WTC11 (cell line): ENCODE data around the gene QRICH2.
"Not testable (repeated sequence)": the region's sequence is repeated elsewhere in the genome, so short reads cannot be mapped to it uniquely, and the experiment has no call there.

Experiments used
- CTCF ChIP-seq: fragments of 200-600 bp; IDR thresholded peaks from 2 replicates; pipeline ENCODE4 v1.8.0; 2022; ENCODE audit warnings: antibody characterized with exemption
- MAX ChIP-seq: sonication (generic); formaldehyde crosslinking; IDR thresholded peaks from 2 replicates; pipeline ENCODE4 v1.8.0; 2022; ENCODE audit warnings: mild to moderate bottlenecking, missing genetic modification reagents
- MLX ChIP-seq: sonication (generic); formaldehyde crosslinking; IDR thresholded peaks from 2 replicates; pipeline ENCODE4 v1.8.1; 2023; ENCODE audit warnings: mild to moderate bottlenecking, missing genetic modification reagents, moderate library complexity
- NFE2L1 ChIP-seq: sonication (generic); formaldehyde crosslinking; IDR thresholded peaks from 2 replicates; pipeline ENCODE4 v1.8.1; 2023; ENCODE audit warnings: missing genetic modification reagents
- SMAD3 ChIP-seq: sonication (generic); formaldehyde crosslinking; IDR thresholded peaks from 2 replicates; pipeline ENCODE4 v1.8.0; 2022; ENCODE audit warnings: missing genetic modification reagents, mild to moderate bottlenecking, borderline replicate concordance
- SP1 ChIP-seq: sonication (generic); formaldehyde crosslinking; conservative IDR thresholded peaks from 2 replicates; pipeline ENCODE4 v1.8.1; 2022; ENCODE audit warnings: missing genetic modification reagents
- ZBTB43 ChIP-seq: sonication (generic); formaldehyde crosslinking; IDR thresholded peaks from 2 replicates; pipeline ENCODE4 v1.8.1; 2023; ENCODE audit warnings: mild to moderate bottlenecking, missing genetic modification reagents
- TF ChIP-seq, protein P1 (sequence below): sonication (generic); formaldehyde crosslinking; IDR thresholded peaks from 2 replicates; pipeline ENCODE4 v1.8.0; 2023; ENCODE audit warnings: missing genetic modification reagents, mild to moderate bottlenecking, borderline replicate concordance
- TF ChIP-seq, protein P2 (sequence below): sonication (generic); formaldehyde crosslinking; IDR thresholded peaks from 2 replicates; pipeline ENCODE4 v1.8.1; 2022; ENCODE audit warnings: mild to moderate bottlenecking, moderate library complexity, missing genetic modification reagents
- TF ChIP-seq, protein P3 (sequence below): sonication (generic); formaldehyde crosslinking; IDR thresholded peaks from 2 replicates; pipeline ENCODE4 v1.8.0; 2022; ENCODE audit warnings: mild to moderate bottlenecking, missing genetic modification reagents
- TF ChIP-seq, protein P4 (sequence below): fragments of 250-450 bp; sonication (Bioruptor Pico); IDR thresholded peaks from 2 replicates; pipeline ENCODE4 v1.9.0; 2021; ENCODE audit warnings: mild to moderate bottlenecking
- TF ChIP-seq, protein P5 (sequence below): sonication (generic); formaldehyde crosslinking; IDR thresholded peaks from 2 replicates; pipeline ENCODE4 v1.8.1; 2023; ENCODE audit warnings: mild to moderate bottlenecking, missing genetic modification reagents, moderate library complexity

GRCh38 chr17:76252967-76253766, 54.9 kb downstream of the QRICH2 start:
- TF ChIP-seq NFE2L1 (CRISPR knock-in tag); MLX (CRISPR knock-in tag); ZBTB43 (CRISPR knock-in tag); CTCF; SMAD3; SP1 (CRISPR knock-in tag); MAX (CRISPR knock-in tag): not testable (repeated sequence)
- TF ChIP-seq, protein P1, sequence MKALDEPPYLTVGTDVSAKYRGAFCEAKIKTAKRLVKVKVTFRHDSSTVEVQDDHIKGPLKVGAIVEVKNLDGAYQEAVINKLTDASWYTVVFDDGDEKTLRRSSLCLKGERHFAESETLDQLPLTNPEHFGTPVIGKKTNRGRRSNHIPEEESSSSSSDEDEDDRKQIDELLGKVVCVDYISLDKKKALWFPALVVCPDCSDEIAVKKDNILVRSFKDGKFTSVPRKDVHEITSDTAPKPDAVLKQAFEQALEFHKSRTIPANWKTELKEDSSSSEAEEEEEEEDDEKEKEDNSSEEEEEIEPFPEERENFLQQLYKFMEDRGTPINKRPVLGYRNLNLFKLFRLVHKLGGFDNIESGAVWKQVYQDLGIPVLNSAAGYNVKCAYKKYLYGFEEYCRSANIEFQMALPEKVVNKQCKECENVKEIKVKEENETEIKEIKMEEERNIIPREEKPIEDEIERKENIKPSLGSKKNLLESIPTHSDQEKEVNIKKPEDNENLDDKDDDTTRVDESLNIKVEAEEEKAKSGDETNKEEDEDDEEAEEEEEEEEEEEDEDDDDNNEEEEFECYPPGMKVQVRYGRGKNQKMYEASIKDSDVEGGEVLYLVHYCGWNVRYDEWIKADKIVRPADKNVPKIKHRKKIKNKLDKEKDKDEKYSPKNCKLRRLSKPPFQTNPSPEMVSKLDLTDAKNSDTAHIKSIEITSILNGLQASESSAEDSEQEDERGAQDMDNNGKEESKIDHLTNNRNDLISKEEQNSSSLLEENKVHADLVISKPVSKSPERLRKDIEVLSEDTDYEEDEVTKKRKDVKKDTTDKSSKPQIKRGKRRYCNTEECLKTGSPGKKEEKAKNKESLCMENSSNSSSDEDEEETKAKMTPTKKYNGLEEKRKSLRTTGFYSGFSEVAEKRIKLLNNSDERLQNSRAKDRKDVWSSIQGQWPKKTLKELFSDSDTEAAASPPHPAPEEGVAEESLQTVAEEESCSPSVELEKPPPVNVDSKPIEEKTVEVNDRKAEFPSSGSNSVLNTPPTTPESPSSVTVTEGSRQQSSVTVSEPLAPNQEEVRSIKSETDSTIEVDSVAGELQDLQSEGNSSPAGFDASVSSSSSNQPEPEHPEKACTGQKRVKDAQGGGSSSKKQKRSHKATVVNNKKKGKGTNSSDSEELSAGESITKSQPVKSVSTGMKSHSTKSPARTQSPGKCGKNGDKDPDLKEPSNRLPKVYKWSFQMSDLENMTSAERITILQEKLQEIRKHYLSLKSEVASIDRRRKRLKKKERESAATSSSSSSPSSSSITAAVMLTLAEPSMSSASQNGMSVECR: not testable (repeated sequence)
- TF ChIP-seq, protein P2, sequence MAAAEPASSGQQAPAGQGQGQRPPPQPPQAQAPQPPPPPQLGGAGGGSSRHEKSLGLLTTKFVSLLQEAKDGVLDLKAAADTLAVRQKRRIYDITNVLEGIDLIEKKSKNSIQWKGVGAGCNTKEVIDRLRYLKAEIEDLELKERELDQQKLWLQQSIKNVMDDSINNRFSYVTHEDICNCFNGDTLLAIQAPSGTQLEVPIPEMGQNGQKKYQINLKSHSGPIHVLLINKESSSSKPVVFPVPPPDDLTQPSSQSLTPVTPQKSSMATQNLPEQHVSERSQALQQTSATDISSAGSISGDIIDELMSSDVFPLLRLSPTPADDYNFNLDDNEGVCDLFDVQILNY (CRISPR knock-in tag): not testable (repeated sequence)
- TF ChIP-seq, protein P3, sequence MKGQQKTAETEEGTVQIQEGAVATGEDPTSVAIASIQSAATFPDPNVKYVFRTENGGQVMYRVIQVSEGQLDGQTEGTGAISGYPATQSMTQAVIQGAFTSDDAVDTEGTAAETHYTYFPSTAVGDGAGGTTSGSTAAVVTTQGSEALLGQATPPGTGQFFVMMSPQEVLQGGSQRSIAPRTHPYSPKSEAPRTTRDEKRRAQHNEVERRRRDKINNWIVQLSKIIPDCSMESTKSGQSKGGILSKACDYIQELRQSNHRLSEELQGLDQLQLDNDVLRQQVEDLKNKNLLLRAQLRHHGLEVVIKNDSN (CRISPR knock-in tag): not testable (repeated sequence)
- TF ChIP-seq, protein P4, sequence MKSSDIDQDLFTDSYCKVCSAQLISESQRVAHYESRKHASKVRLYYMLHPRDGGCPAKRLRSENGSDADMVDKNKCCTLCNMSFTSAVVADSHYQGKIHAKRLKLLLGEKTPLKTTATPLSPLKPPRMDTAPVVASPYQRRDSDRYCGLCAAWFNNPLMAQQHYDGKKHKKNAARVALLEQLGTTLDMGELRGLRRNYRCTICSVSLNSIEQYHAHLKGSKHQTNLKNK (CRISPR knock-in tag): not testable (repeated sequence)
- TF ChIP-seq, protein P5, sequence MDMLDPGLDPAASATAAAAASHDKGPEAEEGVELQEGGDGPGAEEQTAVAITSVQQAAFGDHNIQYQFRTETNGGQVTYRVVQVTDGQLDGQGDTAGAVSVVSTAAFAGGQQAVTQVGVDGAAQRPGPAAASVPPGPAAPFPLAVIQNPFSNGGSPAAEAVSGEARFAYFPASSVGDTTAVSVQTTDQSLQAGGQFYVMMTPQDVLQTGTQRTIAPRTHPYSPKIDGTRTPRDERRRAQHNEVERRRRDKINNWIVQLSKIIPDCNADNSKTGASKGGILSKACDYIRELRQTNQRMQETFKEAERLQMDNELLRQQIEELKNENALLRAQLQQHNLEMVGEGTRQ (CRISPR knock-in tag): not testable (repeated sequence)
